Ectodermal cell (in vitro differentiated cells): ENCODE results near the gene SAMD3.
"Not testable (repeated sequence)": the region's sequence is repeated elsewhere in the genome, so short reads cannot be mapped to it uniquely, and the experiment has no call there.

Experiments used
- H3K27ac ChIP-seq: 2 replicates; pipeline ENCODE4 v1.7.0; 2013; ENCODE audit warnings: mild to moderate bottlenecking, low read depth, low read length; ENCODE audit not compliant: insufficient read depth, poor library complexity, severe bottlenecking
- H3K27me3 ChIP-seq: 2 replicates; pipeline ENCODE4 v1.7.0; 2013; ENCODE audit warnings: mild to moderate bottlenecking, low read length; ENCODE audit not compliant: insufficient read depth, control insufficient read depth, poor library complexity, severe bottlenecking
- H3K36me3 ChIP-seq: one replicate; pipeline ENCODE4 v1.7.0; 2013; ENCODE audit warnings: low read length; ENCODE audit not compliant: control insufficient read depth, insufficient read depth
- H3K4me1 ChIP-seq: one replicate; pipeline ENCODE4 v1.7.0; 2013; ENCODE audit warnings: low read length; ENCODE audit not compliant: control insufficient read depth, insufficient read depth
- H3K4me3 ChIP-seq: 2 replicates; pipeline ENCODE4 v1.7.0; 2013; ENCODE audit warnings: low read depth, low read length, control low read depth; ENCODE audit not compliant: insufficient read depth
- H3K9me3 ChIP-seq: 2 replicates; pipeline ENCODE4 v1.7.0; 2013; ENCODE audit warnings: mild to moderate bottlenecking, low read length, moderate library complexity; ENCODE audit not compliant: control insufficient read depth
- WGBS, 2 experiments: methylation state at CpG; one replicate each; pipeline ENCODE4 v1.1.7; 2013; ENCODE audit warnings: missing lambda C conversion rate in 2 of 2; 5-methylcytosine and 5-hydroxymethylcytosine counted together

SAMD3 gene

GRCh38 chr6:130198483-130199035 lies 24.2 kb downstream of the SAMD3 start:
- 88 to 98% methylated on average over 2 of the region's 2 CpGs for WGBS, 2 experiments
- Histone ChIP-seq H3K27me3 (no peaks in the 10 kb centered on the region), H3K4me1 (no peaks in the 10 kb centered on the region), H3K27ac (no peak overlapping the region), H3K4me3 (no peak overlapping the region), H3K9me3 (no peaks in the 10 kb centered on the region), H3K36me3 (no peaks in the 10 kb centered on the region)

GRCh38 chr6:130197816-130198482 lies 24.8 kb downstream of the SAMD3 start:
- H3K27ac ChIP-seq, H3K27me3 ChIP-seq, H3K4me1 ChIP-seq, H3K4me3 ChIP-seq, H3K9me3 ChIP-seq, H3K36me3 ChIP-seq: not testable (repeated sequence)
- WGBS, 2 experiments = 72 to 73% methylated on average over 9 of the region's 9 CpGs

GRCh38 chr6:130194434-130194833 lies 28.3 kb downstream of the SAMD3 start:
- WGBS, 2 experiments = 92 to 96% methylated on average over 4 of the region's 4 CpGs
- not testable (repeated sequence) for H3K27me3 ChIP-seq

GRCh38 chr6:130190701-130191690 lies 31.8 kb downstream of the SAMD3 start:
- Histone ChIP-seq H3K9me3 (no peaks in the 10 kb centered on the region), H3K4me1 (no peaks in the 10 kb centered on the region), H3K36me3 (no peaks in the 10 kb centered on the region), H3K4me3 (no peak overlapping the region), H3K27ac (no peak overlapping the region), H3K27me3 (no peaks in the 10 kb centered on the region)
- 89 to 94% methylated on average over 6 of the region's 8 CpGs for WGBS, 2 experiments

More at GRCh38 chr6:130194434-130194833, 28.3 kb downstream of the SAMD3 start:
- H3K9me3 ChIP-seq, H3K27ac ChIP-seq, H3K4me1 ChIP-seq, H3K4me3 ChIP-seq, H3K36me3 ChIP-seq: not testable (repeated sequence)

- Histone ChIP-seq H3K4me3 (no peak overlapping the region), H3K9me3 (no peaks in the 10 kb centered on the region), H3K27ac (no peak overlapping the region), H3K36me3 (no peaks in the 10 kb centered on the region), H3K4me1 (no peaks in the 10 kb centered on the region), H3K27me3 (no peaks in the 10 kb centered on the region)
- 92 to 93% methylated on average over 7 to 8 of the region's 8 CpGs for WGBS, 2 experiments
Measured at GRCh38 chr6:130189531-130190397, 33.0 kb downstream of the SAMD3 start.

GRCh38 chr6:130188207-130188899 lies 34.4 kb downstream of the SAMD3 start:
- WGBS, 2 experiments = 92 to 93% methylated on average over 5 to 6 of the region's 6 CpGs
- no peak overlapping the region for H3K4me3 ChIP-seq
- H3K27ac ChIP-seq = no peak overlapping the region
- no peaks in the 10 kb centered on the region for H3K36me3 ChIP-seq
- H3K4me1 ChIP-seq = no peaks in the 10 kb centered on the region
- no peaks in the 10 kb centered on the region for H3K27me3 ChIP-seq
- no peaks in the 10 kb centered on the region for H3K9me3 ChIP-seq

- Histone ChIP-seq H3K36me3 (no peaks in the 10 kb centered on the region), H3K4me3 (no peak overlapping the region), H3K27me3 (no peaks in the 10 kb centered on the region), H3K4me1 (no peaks in the 10 kb centered on the region), H3K9me3 (no peaks in the 10 kb centered on the region), H3K27ac (no peak overlapping the region)
- 97 to 98% methylated on average over 2 to 3 of the region's 3 CpGs for WGBS, 2 experiments
Measured at GRCh38 chr6:130187335-130188206, 35.2 kb downstream of the SAMD3 start.

GRCh38 chr6:130185658-130186057 lies 37.1 kb downstream of the SAMD3 start:
- 90 to 93% methylated on average over 3 of the region's 3 CpGs for WGBS, 2 experiments
- Histone ChIP-seq H3K4me3 (no peak overlapping the region), H3K27ac (no peak overlapping the region), H3K36me3 (no peaks in the 10 kb centered on the region), H3K9me3 (no peaks in the 10 kb centered on the region), H3K4me1 (no peaks in the 10 kb centered on the region), H3K27me3 (no peaks in the 10 kb centered on the region)
